Measurements from ENCODE around the gene PEAK1.

Gene PEAK1

GRCh38 chr15:77376770-77377169 is 43.1 kb downstream of the PEAK1 start:
- Histone ChIP-seq H3K27me3 (ENCODE audit: control insufficient read depth in 1 of 2, insufficient read depth in 2 of 2, low read length in 2 of 2) (no peaks in the 10 kb centered on the region), H3K9me3 (ENCODE audit: control insufficient read depth in 2 of 2, low read length in 2 of 2) (no peaks in the 10 kb centered on the region), H3K4me1 (ENCODE audit: control insufficient read depth, insufficient read depth, low read length) (no peaks in the 10 kb centered on the region), H3K27ac (ENCODE audit: low read length) (no peak overlapping the region), H3K4me3 (ENCODE audit: low read length in 2 of 2) (no peak overlapping the region), H3K9ac (ENCODE audit: low read length in 2 of 2) (no peak overlapping the region), H3K36me3 (ENCODE audit: control insufficient read depth in 2 of 2, insufficient read depth in 2 of 2, low read length in 2 of 2) (no peaks in the 10 kb centered on the region)

GRCh38 chr15:77375133-77375532 is 44.8 kb downstream of the PEAK1 start:
- Histone ChIP-seq H3K9ac (ENCODE audit: low read length in 2 of 2) (no peak overlapping the region), H3K27me3 (ENCODE audit: control insufficient read depth in 1 of 2, insufficient read depth in 2 of 2, low read length in 2 of 2) (no peaks in the 10 kb centered on the region), H3K4me3 (ENCODE audit: low read length in 2 of 2) (no peak overlapping the region), H3K36me3 (ENCODE audit: control insufficient read depth in 2 of 2, insufficient read depth in 2 of 2, low read length in 2 of 2) (no peaks in the 10 kb centered on the region), H3K9me3 (ENCODE audit: control insufficient read depth in 2 of 2, low read length in 2 of 2) (no peaks in the 10 kb centered on the region), H3K27ac (ENCODE audit: low read length) (no peak overlapping the region), H3K4me1 (ENCODE audit: control insufficient read depth, insufficient read depth, low read length) (no peaks in the 10 kb centered on the region)

GRCh38 chr15:77373441-77373840 is 46.5 kb downstream of the PEAK1 start:
- Histone ChIP-seq H3K4me1 (ENCODE audit: control insufficient read depth, insufficient read depth, low read length) (no peaks in the 10 kb centered on the region), H3K9ac (ENCODE audit: low read length in 2 of 2) (no peak overlapping the region), H3K9me3 (ENCODE audit: control insufficient read depth in 2 of 2, low read length in 2 of 2) (no peaks in the 10 kb centered on the region), H3K27me3 (ENCODE audit: control insufficient read depth in 1 of 2, insufficient read depth in 2 of 2, low read length in 2 of 2) (no peaks in the 10 kb centered on the region), H3K36me3 (ENCODE audit: control insufficient read depth in 2 of 2, insufficient read depth in 2 of 2, low read length in 2 of 2) (no peaks in the 10 kb centered on the region), H3K4me3 (ENCODE audit: low read length in 2 of 2) (no peak overlapping the region), H3K27ac (ENCODE audit: low read length) (no peak overlapping the region)

- no peaks in the 10 kb centered on the region for H3K4me1 ChIP-seq (ENCODE audit: control insufficient read depth, insufficient read depth, low read length)
- no peaks in the 10 kb centered on the region for H3K36me3 ChIP-seq (ENCODE audit: control insufficient read depth in 2 of 2, insufficient read depth in 2 of 2, low read length in 2 of 2)
- no peak overlapping the region for H3K9ac ChIP-seq (ENCODE audit: low read length in 2 of 2)
- H3K27me3 ChIP-seq (ENCODE audit: control insufficient read depth in 1 of 2, insufficient read depth in 2 of 2, low read length in 2 of 2) = no peaks in the 10 kb centered on the region
- H3K4me3 ChIP-seq (ENCODE audit: low read length in 2 of 2) = no peak overlapping the region
- no peaks in the 10 kb centered on the region for H3K9me3 ChIP-seq (ENCODE audit: control insufficient read depth in 2 of 2, low read length in 2 of 2)
- no peak overlapping the region for H3K27ac ChIP-seq (ENCODE audit: low read length)
These were observed 47.9 kb downstream of the PEAK1 start for GRCh38 chr15:77371850-77372563.

- no peaks in the 10 kb centered on the region for H3K27me3 ChIP-seq (ENCODE audit: control insufficient read depth in 1 of 2, insufficient read depth in 2 of 2, low read length in 2 of 2)
- no peaks in the 10 kb centered on the region for H3K4me1 ChIP-seq (ENCODE audit: control insufficient read depth, insufficient read depth, low read length)
- no peak overlapping the region for H3K9ac ChIP-seq (ENCODE audit: low read length in 2 of 2)
- peaks cover 0 to 2% of the 10 kb centered on the region in 2 donors for H3K9me3 ChIP-seq (ENCODE audit: control insufficient read depth in 2 of 2, low read length in 2 of 2)
- no peak overlapping the region for H3K27ac ChIP-seq (ENCODE audit: low read length)
- H3K36me3 ChIP-seq (ENCODE audit: control insufficient read depth in 2 of 2, insufficient read depth in 2 of 2, low read length in 2 of 2) = no peaks in the 10 kb centered on the region
- H3K4me3 ChIP-seq (ENCODE audit: low read length in 2 of 2) = no peak overlapping the region
These were observed 49.3 kb downstream of the PEAK1 start for GRCh38 chr15:77370580-77370979.

GRCh38 chr15:77369168-77369567 is 50.7 kb downstream of the PEAK1 start:
- Histone ChIP-seq H3K4me1 (ENCODE audit: control insufficient read depth, insufficient read depth, low read length) (no peaks in the 10 kb centered on the region), H3K36me3 (ENCODE audit: control insufficient read depth in 2 of 2, insufficient read depth in 2 of 2, low read length in 2 of 2) (no peaks in the 10 kb centered on the region), H3K27me3 (ENCODE audit: control insufficient read depth in 1 of 2, insufficient read depth in 2 of 2, low read length in 2 of 2) (no peaks in the 10 kb centered on the region), H3K9me3 (ENCODE audit: control insufficient read depth in 2 of 2, low read length in 2 of 2) (peaks cover 0 to 2% of the 10 kb centered on the region in 2 donors), H3K4me3 (ENCODE audit: low read length in 2 of 2) (no peak overlapping the region), H3K27ac (ENCODE audit: low read length) (no peak overlapping the region), H3K9ac (ENCODE audit: low read length in 2 of 2) (no peak overlapping the region)

- H3K27ac ChIP-seq (ENCODE audit: low read length) = no peak overlapping the region
- no peaks in the 10 kb centered on the region for H3K27me3 ChIP-seq (ENCODE audit: control insufficient read depth in 1 of 2, insufficient read depth in 2 of 2, low read length in 2 of 2)
- H3K4me1 ChIP-seq (ENCODE audit: control insufficient read depth, insufficient read depth, low read length) = no peaks in the 10 kb centered on the region
- H3K36me3 ChIP-seq (ENCODE audit: control insufficient read depth in 2 of 2, insufficient read depth in 2 of 2, low read length in 2 of 2) = no peaks in the 10 kb centered on the region
- no peak overlapping the region for H3K9ac ChIP-seq (ENCODE audit: low read length in 2 of 2)
- no peak overlapping the region for H3K4me3 ChIP-seq (ENCODE audit: low read length in 2 of 2)
- peaks cover 0 to 2% of the 10 kb centered on the region in 2 donors for H3K9me3 ChIP-seq (ENCODE audit: control insufficient read depth in 2 of 2, low read length in 2 of 2)
These were observed 52.3 kb downstream of the PEAK1 start for GRCh38 chr15:77367631-77368030.

GRCh38 chr15:77361456-77361855 is 58.4 kb downstream of the PEAK1 start:
- Histone ChIP-seq H3K9me3 (ENCODE audit: control insufficient read depth in 2 of 2, low read length in 2 of 2) (peaks cover 0 to 2% of the 10 kb centered on the region in 2 donors), H3K4me3 (ENCODE audit: low read length in 2 of 2) (no peak overlapping the region), H3K4me1 (ENCODE audit: control insufficient read depth, insufficient read depth, low read length) (no peaks in the 10 kb centered on the region), H3K9ac (ENCODE audit: low read length in 2 of 2) (no peak overlapping the region), H3K27me3 (ENCODE audit: control insufficient read depth in 1 of 2, insufficient read depth in 2 of 2, low read length in 2 of 2) (no peaks in the 10 kb centered on the region), H3K27ac (ENCODE audit: low read length) (no peak overlapping the region), H3K36me3 (ENCODE audit: control insufficient read depth in 2 of 2, insufficient read depth in 2 of 2, low read length in 2 of 2) (no peaks in the 10 kb centered on the region)

- Histone ChIP-seq H3K9ac (ENCODE audit: low read length in 2 of 2) (no peak overlapping the region), H3K9me3 (ENCODE audit: control insufficient read depth in 2 of 2, low read length in 2 of 2) (no peaks in the 10 kb centered on the region), H3K27me3 (ENCODE audit: control insufficient read depth in 1 of 2, insufficient read depth in 2 of 2, low read length in 2 of 2) (no peaks in the 10 kb centered on the region), H3K4me3 (ENCODE audit: low read length in 2 of 2) (no peak overlapping the region), H3K36me3 (ENCODE audit: control insufficient read depth in 2 of 2, insufficient read depth in 2 of 2, low read length in 2 of 2) (no peaks in the 10 kb centered on the region), H3K4me1 (ENCODE audit: control insufficient read depth, insufficient read depth, low read length) (no peaks in the 10 kb centered on the region), H3K27ac (ENCODE audit: low read length) (no peak overlapping the region)
These were observed 61.2 kb downstream of the PEAK1 start for GRCh38 chr15:77358545-77359240.

- Histone ChIP-seq H3K36me3 (ENCODE audit: control insufficient read depth in 2 of 2, insufficient read depth in 2 of 2, low read length in 2 of 2) (no peaks in the 10 kb centered on the region), H3K27ac (ENCODE audit: low read length) (no peak overlapping the region), H3K27me3 (ENCODE audit: control insufficient read depth in 1 of 2, insufficient read depth in 2 of 2, low read length in 2 of 2) (no peaks in the 10 kb centered on the region), H3K4me1 (ENCODE audit: control insufficient read depth, insufficient read depth, low read length) (no peaks in the 10 kb centered on the region), H3K9me3 (ENCODE audit: control insufficient read depth in 2 of 2, low read length in 2 of 2) (no peaks in the 10 kb centered on the region), H3K9ac (ENCODE audit: low read length in 2 of 2) (no peak overlapping the region), H3K4me3 (ENCODE audit: low read length in 2 of 2) (no peak overlapping the region)
These were observed 63.6 kb downstream of the PEAK1 start for GRCh38 chr15:77356305-77356704.

- Histone ChIP-seq H3K9ac (ENCODE audit: low read length in 2 of 2) (no peak overlapping the region), H3K4me1 (ENCODE audit: control insufficient read depth, insufficient read depth, low read length) (no peaks in the 10 kb centered on the region), H3K27ac (ENCODE audit: low read length) (no peak overlapping the region), H3K27me3 (ENCODE audit: control insufficient read depth in 1 of 2, insufficient read depth in 2 of 2, low read length in 2 of 2) (no peaks in the 10 kb centered on the region), H3K36me3 (ENCODE audit: control insufficient read depth in 2 of 2, insufficient read depth in 2 of 2, low read length in 2 of 2) (no peaks in the 10 kb centered on the region), H3K9me3 (ENCODE audit: control insufficient read depth in 2 of 2, low read length in 2 of 2) (no peaks in the 10 kb centered on the region), H3K4me3 (ENCODE audit: low read length in 2 of 2) (no peak overlapping the region)
These were observed 64.6 kb downstream of the PEAK1 start for GRCh38 chr15:77355321-77355720.
